Measurements from ENCODE around the gene PPIL3. TPM values are rescaled to one million over a fixed set of nuclear protein-coding genes. Genes with fewer than 3 reads are reported as not detected.

Gene PPIL3
- polyA plus RNA-seq, 2 of the 4 experiments (the other 2 are of a cell fraction), result 27.5 to 75.6 TPM

DNA sequence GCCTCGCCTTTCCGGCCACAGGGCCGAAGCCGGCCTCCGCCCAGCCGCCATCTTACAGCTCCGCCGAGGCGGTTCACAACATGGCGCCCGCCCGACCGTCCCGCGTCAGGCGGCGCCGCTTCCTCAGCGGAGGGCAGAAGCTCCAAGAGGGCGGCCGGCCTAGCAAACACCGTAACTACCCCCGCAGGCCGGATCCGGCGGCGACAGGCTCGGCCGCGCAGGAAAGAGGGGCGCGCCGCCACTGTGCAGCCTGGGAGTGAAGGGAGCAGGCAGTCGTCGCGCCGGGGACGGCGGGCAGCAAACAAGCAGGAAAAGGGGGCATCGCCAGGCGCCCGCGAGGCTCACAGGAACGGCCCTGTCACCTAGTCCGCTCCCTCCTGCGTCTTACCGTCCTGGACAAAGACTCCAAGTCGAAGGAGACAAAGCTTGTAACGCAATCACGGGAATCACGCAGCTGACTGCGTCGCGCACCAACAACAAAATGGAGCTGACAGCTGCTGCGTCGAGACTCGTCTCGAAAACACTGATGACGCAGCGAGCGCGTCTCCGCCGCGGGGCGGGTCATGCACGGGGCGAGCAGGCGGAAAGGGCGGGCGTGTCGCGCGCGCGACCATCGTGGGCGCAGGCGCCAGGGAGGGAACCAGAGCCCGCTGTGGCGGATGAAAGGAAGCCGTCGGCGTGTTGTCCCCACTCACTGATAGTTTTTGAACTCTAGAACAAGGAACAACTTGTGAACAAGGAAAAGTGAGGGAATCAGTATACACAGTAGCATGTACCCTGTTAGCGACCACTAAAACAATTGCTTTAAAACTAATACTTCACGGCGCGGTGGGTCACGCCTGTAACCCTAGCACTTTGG is 24.5 kb downstream of the PPIL3 start, which contains the start of gene CLK1 (continued):
- TF ChIP-seq, protein P1, sequence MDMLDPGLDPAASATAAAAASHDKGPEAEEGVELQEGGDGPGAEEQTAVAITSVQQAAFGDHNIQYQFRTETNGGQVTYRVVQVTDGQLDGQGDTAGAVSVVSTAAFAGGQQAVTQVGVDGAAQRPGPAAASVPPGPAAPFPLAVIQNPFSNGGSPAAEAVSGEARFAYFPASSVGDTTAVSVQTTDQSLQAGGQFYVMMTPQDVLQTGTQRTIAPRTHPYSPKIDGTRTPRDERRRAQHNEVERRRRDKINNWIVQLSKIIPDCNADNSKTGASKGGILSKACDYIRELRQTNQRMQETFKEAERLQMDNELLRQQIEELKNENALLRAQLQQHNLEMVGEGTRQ (IDR thresholded peaks at IDR 0.05), result peak; percentile 18; the same call in 1 of the 2 replicates
- TF ChIP-seq MAFK (IDR thresholded peaks at IDR 0.05; ENCODE audit: partially characterized antibody) (peak; percentile 56), POLR2A (IDR thresholded peaks at IDR 0.05; ENCODE audit: low read length) (peak; percentile 93), BHLHE40 (IDR thresholded peaks at IDR 0.05; ENCODE audit: low read depth, low read length) (0 out of 2 replicates have a peak, but pooled peaks have one; percentile 22), JUNB (IDR thresholded peaks at IDR 0.05) (no peak)

DNA sequence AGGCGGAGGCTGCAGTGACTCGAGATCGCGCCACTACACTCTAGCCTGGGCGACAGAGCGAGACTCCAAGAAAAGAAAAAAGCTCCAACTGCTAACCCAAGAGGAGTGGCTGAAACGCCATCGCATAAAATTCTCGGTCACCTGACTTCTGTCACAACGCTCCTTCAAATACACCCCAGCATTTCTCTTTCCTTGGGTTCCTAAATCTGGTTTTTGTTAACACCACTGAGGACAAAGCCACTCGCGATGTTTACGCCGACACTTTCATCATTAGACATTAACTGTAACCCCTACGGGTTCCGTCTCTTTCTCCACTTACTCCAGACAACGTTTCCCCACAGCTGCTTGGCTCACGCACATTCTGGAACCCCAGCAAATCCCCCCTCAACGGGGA is 25.1 kb downstream of the PPIL3 start:
- CTCF ChIA-PET, result interaction anchor here (0.6 to 2.1 kb wide), 9 partner anchors 9 to 368 kb away, joined by 3 to 12 read pairs (median 3); no protein-coding TSS in a partner anchor

DNA sequence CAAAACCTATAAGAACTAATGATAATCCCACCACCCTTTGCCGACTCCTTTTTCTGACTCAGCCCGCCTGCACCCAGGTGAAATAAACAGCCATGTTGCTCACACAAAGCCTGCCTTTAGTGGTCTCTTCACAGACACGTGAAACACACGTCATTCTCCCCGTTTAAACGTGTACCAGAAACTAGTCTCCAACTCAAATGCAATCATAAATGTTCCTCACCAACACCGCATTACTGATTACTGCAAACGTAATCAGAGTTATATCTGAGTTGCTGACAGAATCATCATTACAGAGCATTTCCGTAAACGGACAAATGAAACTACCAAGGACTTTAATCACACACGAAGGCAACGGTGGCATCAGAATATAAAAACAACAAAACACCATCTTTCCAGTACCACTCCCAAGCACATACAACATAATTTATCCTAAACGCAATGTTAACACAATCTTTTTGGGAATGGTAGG is 26.3 kb downstream of the PPIL3 start:
- DNase-seq (ENCODE audit: low read depth in 1 of 2, low spot score in 1 of 2) (peak in 1 of 2 experiments; percentile 63), FAIRE-seq (no peak), ATAC-seq (peak in 1 of 2 experiments; percentile 9; a peak in 1 of 6 replicates)
- H3K4me1 ChIP-seq, result peaks cover 44% of the 10 kb centered on the region
- peak overlapping the region; percentile 77 for H3K4me3 ChIP-seq
- H3K27ac ChIP-seq, result peak overlapping the region; percentile 91 to 97
- 0 out of 2 replicates have a peak, but pooled peaks have one; percentile 14 for TF ChIP-seq PHF8 (IDR thresholded peaks at IDR 0.05; ENCODE audit: borderline replicate concordance, low read depth)
- TF ChIP-seq BHLHE40 (IDR thresholded peaks at IDR 0.05; ENCODE audit: low read depth, low read length), result peak; percentile 7; the same call in 1 of the 2 replicates
- no peak for TF ChIP-seq RFX5 (IDR thresholded peaks at IDR 0.05)
- POLR2A ChIA-PET, result no interaction called here
- H3K4me2 ChIP-seq, result peak overlapping the region; percentile 90
- 2% methylated on average over 13 of the region's 13 CpGs for WGBS (ENCODE audit: missing lambda C conversion rate)
- no peaks in the 10 kb centered on the region for H3K9me3 ChIP-seq
- CTCF ChIA-PET, result no interaction called here

More for the DNA sequence above, 25.1 kb downstream of the PPIL3 start:
- WGBS (ENCODE audit: missing lambda C conversion rate), result 1% methylated on average over 19 of the region's 19 CpGs
- ATAC-seq (peak; percentile 5 to 30; a peak in 5 of 6 replicates), DNase-seq (ENCODE audit: low read depth in 1 of 2, low spot score in 1 of 2) (peak in 1 of 2 experiments; percentile 39), FAIRE-seq (no peak)
- H3K9me3 ChIP-seq, result no peaks in the 10 kb centered on the region
- TF ChIP-seq EHF (CRISPR knock-in tag; IDR thresholded peaks at IDR 0.05), result no peak
- TF ChIP-seq, protein P2, sequence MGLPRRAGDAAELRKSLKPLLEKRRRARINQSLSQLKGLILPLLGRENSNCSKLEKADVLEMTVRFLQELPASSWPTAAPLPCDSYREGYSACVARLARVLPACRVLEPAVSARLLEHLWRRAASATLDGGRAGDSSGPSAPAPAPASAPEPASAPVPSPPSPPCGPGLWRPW (IDR thresholded peaks at IDR 0.05), result no peak
- no peak for TF ChIP-seq HEYL (CRISPR knock-in tag; IDR thresholded peaks at IDR 0.05)
- TF ChIP-seq RARB (CRISPR knock-in tag; IDR thresholded peaks at IDR 0.05), result no peak
- no peak for TF ChIP-seq KDM1A (IDR thresholded peaks at IDR 0.05; ENCODE audit: low read depth)
- TF ChIP-seq FOSL2 (IDR thresholded peaks at IDR 0.05), result no peak
- TF ChIP-seq FOSL2 (CRISPR knock-in tag; IDR thresholded peaks at IDR 0.05), result no peak
- TF ChIP-seq, protein P1 (IDR thresholded peaks at IDR 0.05), result no peak
- TF ChIP-seq, protein P3, sequence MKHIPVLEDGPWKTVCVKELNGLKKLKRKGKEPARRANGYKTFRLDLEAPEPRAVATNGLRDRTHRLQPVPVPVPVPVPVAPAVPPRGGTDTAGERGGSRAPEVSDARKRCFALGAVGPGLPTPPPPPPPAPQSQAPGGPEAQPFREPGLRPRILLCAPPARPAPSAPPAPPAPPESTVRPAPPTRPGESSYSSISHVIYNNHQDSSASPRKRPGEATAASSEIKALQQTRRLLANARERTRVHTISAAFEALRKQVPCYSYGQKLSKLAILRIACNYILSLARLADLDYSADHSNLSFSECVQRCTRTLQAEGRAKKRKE (CRISPR knock-in tag; IDR thresholded peaks at IDR 0.05; ENCODE audit: low read depth), result no peak
- TF ChIP-seq ESRRA (IDR thresholded peaks at IDR 0.05; ENCODE audit: borderline replicate concordance, low read length), result no peak
- TF ChIP-seq CBX2 (IDR thresholded peaks at IDR 0.05; ENCODE audit: borderline replicate concordance, low read depth), result no peak
- no peak for TF ChIP-seq TP53 (CRISPR knock-in tag; IDR thresholded peaks at IDR 0.05)
- H3K4me2 ChIP-seq, result peak overlapping the region; percentile 90
- POLR2A ChIA-PET, result interaction anchor here (0.6 to 2.4 kb wide), 19 partner anchors 8 to 286 kb away, joined by 3 to 27 read pairs (median 6); partner anchors contain the start of genes BZW1, NIF3L1 and PPIL3
- H3K4me3 ChIP-seq, result peak overlapping the region; percentile 77
- peak overlapping the region; percentile 91 to 97 for H3K27ac ChIP-seq
- H3K4me1 ChIP-seq, result peaks cover 44% of the 10 kb centered on the region
